Neural progenitor cell (in vitro differentiated cells): ENCODE measurements around the gene R3HCC1L.

Experiments used
- CTCF ChIP-seq: fragments of 200-600 bp; sonication (generic); IDR thresholded peaks from 2 replicates; pipeline ENCODE4 v1.5.1; 2017; ENCODE audit warnings: antibody characterized with exemption, mild to moderate bottlenecking
- EZH2 ChIP-seq: fragments of 200-600 bp; sonication (generic); IDR thresholded peaks from 2 replicates; pipeline ENCODE4 v1.6.1; 2017; ENCODE audit warnings: antibody characterized with exemption, mild to moderate bottlenecking, moderate library complexity

GRCh38 chr10:98128802-98129201 is 5.7 kb upstream of the R3HCC1L start:
- TF ChIP-seq CTCF = no peak
- no peak for TF ChIP-seq EZH2
